Tibial nerve (tissue), 4 donors: ENCODE measurements around the gene PPM1L. TPM values are rescaled to one million over a fixed set of nuclear protein-coding genes. Genes with fewer than 3 reads are reported as not detected.

Experiments used
- DNase-seq, 2 donors: peaks; one replicate each; pipeline ENCODE4 v3.0.0-alpha.2; 2019; ENCODE audit warnings: low spot score in 2 of 2
- H3K27ac ChIP-seq, 4 donors: fragments of 200-600 bp; sonication (generic) in 3 of 4; one replicate each; pipeline ENCODE4 v1.5.1; 2017 to 2019; ENCODE audit warnings: mild to moderate bottlenecking in 1 of 4
- H3K27me3 ChIP-seq, 2 donors: fragments of 200-600 bp; sonication (generic) in 1 of 2; one replicate each; pipeline versions ENCODE4 v1.5.1 to v1.6.0; 2017 to 2019
- H3K36me3 ChIP-seq, 3 donors: fragments of 200-600 bp; sonication (generic); one replicate each; pipeline ENCODE4 v1.5.1; 2018 to 2019
- H3K4me1 ChIP-seq, 4 donors: fragments of 200-600 bp; sonication (generic) in 3 of 4; one replicate each; pipeline ENCODE4 v1.5.1; 2017 to 2019
- H3K4me3 ChIP-seq, 4 donors: fragments of 200-600 bp; sonication (generic) in 3 of 4; one replicate each; pipeline ENCODE4 v1.5.1; 2017 to 2019; ENCODE audit warnings: mild to moderate bottlenecking in 1 of 4, moderate library complexity in 1 of 4
- H3K9me3 ChIP-seq, 4 donors: fragments of 200-600 bp; sonication (generic) in 3 of 4; one replicate each; pipeline ENCODE4 v1.5.1; 2017 to 2019
- EP300 ChIP-seq, 2 donors: sonication (generic); formaldehyde crosslinking; IDR thresholded peaks; one replicate each; pipeline ENCODE4 v1.6.1; 2017; ENCODE audit warnings: antibody characterized with exemption in 2 of 2, mild to moderate bottlenecking in 1 of 2
- POLR2A ChIP-seq, 2 donors: fragments of 450-650 bp; IDR thresholded peaks; one replicate each; pipeline ENCODE4 v1.6.1; 2017; ENCODE audit warnings: antibody characterized with exemption in 2 of 2, mild to moderate bottlenecking in 2 of 2, moderate library complexity in 2 of 2
- WGBS, 2 donors: methylation state at CpG; one replicate each; pipeline ENCODE4 v1.1.5; 2018; 5-methylcytosine and 5-hydroxymethylcytosine counted together
- total RNA-seq, 4 donors: library from RNA; depleted of rRNA; stranded (reverse); fragments of >200 nt; gene quantifications; one replicate each; pipeline ENCODE4 v1.1.0, GENCODE V29; 2016
- TF ChIP-seq, protein P1 (sequence below), 5 experiments: fragments of 200-600 bp in 3 of 5; fragments of 450-650 bp in 2 of 5; sonication (generic) in 3 of 5; IDR thresholded peaks; one replicate each; pipeline ENCODE4 v1.5.1; 2016 to 2019; ENCODE audit warnings: antibody characterized with exemption in 5 of 5, mild to moderate bottlenecking in 3 of 5, moderate library complexity in 2 of 5

Gene PPM1L
- total RNA-seq, 4 donors from 2014 or later: 13.2 to 41.0 (median 24.3) TPM

DNA sequence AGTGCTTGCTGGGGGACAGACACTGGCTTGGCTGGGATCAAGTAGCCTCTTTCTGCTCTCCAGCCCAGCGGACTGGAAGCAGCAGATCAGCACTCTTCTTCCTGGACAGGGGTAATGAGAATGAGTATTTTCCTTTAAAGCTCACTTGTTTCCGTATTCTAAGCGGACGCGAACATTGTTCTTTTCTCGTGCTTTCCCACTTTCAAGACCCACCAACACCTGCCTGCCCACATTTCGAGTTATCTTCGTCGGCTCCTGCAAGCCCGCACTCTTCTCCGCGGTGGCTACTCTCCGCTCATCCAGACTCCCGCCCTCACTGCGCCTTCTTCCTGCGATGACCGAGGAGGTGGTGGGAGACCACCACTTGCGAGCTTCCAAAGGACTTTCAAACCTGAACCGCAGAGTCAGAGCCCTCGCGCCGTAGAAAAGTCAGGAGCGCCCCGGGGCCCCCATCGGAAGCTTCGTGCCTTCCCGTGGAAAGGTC lies 1.6 kb upstream of the PPM1L start:
- no peaks in the 10 kb centered on the region for H3K27me3 ChIP-seq
- no peak for TF ChIP-seq POLR2A (IDR thresholded peaks at IDR 0.05)
- TF ChIP-seq EP300 (IDR thresholded peaks at IDR 0.05): no peak
- TF ChIP-seq, protein P1, sequence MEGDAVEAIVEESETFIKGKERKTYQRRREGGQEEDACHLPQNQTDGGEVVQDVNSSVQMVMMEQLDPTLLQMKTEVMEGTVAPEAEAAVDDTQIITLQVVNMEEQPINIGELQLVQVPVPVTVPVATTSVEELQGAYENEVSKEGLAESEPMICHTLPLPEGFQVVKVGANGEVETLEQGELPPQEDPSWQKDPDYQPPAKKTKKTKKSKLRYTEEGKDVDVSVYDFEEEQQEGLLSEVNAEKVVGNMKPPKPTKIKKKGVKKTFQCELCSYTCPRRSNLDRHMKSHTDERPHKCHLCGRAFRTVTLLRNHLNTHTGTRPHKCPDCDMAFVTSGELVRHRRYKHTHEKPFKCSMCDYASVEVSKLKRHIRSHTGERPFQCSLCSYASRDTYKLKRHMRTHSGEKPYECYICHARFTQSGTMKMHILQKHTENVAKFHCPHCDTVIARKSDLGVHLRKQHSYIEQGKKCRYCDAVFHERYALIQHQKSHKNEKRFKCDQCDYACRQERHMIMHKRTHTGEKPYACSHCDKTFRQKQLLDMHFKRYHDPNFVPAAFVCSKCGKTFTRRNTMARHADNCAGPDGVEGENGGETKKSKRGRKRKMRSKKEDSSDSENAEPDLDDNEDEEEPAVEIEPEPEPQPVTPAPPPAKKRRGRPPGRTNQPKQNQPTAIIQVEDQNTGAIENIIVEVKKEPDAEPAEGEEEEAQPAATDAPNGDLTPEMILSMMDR (IDR thresholded peaks at IDR 0.05): no peak
- H3K4me1 ChIP-seq: peaks cover 0 to 32% (median 17%) of the 10 kb centered on the region in 4 donors
- peak overlapping the region; percentile 71 to 78 (median 74) for H3K4me3 ChIP-seq
- WGBS, 2 donors: 0% methylated on average over 26 to 27 of the region's 27 CpGs
- no peaks in the 10 kb centered on the region for H3K36me3 ChIP-seq
- H3K27ac ChIP-seq: peak overlapping the region; percentile 76 to 92 (median 92)
- peak; percentile 7 to 27 for DNase-seq
- no peaks in the 10 kb centered on the region for H3K9me3 ChIP-seq

GRCh38 chr3:160754855-160755747 lies 930 bp upstream of the PPM1L start:
- H3K36me3 ChIP-seq: no peaks in the 10 kb centered on the region
- H3K9me3 ChIP-seq: no peaks in the 10 kb centered on the region
- peak; percentile 84 to 87 for DNase-seq
- peak overlapping the region; percentile 76 to 92 (median 92) for H3K27ac ChIP-seq
- peaks cover 0 to 32% (median 17%) of the 10 kb centered on the region in 4 donors for H3K4me1 ChIP-seq
- peak overlapping the region; percentile 71 to 78 (median 74) for H3K4me3 ChIP-seq
- H3K27me3 ChIP-seq: no peaks in the 10 kb centered on the region
- TF ChIP-seq EP300 (IDR thresholded peaks at IDR 0.05) (peak in 1 of 2 donors; percentile 94), POLR2A (IDR thresholded peaks at IDR 0.05) (peak; percentile 73 to 91)
- TF ChIP-seq, protein P1 (IDR thresholded peaks at IDR 0.05): peak in 2 of 5 experiments; percentile 45 to 56
- 0 to 2% methylated on average over 20 to 34 of the region's 85 CpGs for WGBS, 2 donors

DNA sequence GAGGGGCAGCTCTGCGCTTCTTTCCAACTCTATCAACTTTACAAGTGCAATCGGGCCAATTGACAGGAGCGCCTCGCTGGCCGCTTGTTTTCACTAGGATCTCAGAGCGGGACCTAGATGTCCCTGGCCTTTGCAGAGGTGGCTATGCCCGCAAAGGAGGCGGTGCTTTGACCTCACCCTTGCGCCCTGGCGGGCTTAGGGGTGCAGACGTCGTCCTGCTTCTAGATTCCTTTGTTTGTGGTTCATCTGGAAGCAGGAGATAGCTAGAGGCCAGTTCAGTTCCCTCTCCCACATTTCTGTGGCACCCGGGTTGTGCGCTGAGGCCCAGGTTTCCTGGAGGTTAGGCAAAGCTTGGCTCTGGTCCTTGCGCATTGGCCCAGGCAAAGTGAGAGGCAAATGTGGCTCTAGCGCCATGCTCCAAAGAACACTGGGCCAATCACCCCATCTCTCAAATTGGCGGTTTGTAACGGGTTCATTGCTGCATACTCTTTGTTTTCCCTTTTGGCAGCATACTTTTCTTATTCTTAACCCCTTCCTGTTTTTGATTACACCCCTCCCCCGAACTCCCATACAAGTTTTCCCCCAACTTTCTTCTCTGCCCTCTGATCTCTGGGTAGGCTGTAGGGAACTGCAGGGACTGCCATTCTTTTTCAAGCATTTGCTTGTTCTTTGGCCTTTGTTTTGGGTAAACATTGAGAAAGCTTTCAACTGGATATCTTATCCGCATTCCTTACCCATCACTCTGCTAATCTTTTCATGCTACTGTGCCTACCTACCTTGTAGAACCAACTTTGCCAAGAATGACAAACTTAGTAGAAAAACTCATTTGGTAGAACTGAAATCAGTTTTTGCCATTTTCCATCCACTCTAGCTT lies 1.4 kb downstream of the PPM1L start:
- Histone ChIP-seq H3K4me3 (peak overlapping the region; percentile 71 to 78 (median 74)), H3K9me3 (no peaks in the 10 kb centered on the region), H3K36me3 (no peaks in the 10 kb centered on the region), H3K4me1 (peaks cover 0 to 32% (median 17%) of the 10 kb centered on the region in 4 donors), H3K27me3 (no peaks in the 10 kb centered on the region), H3K27ac (no peak overlapping the region)
- no peak for DNase-seq
- no peak for TF ChIP-seq EP300 (IDR thresholded peaks at IDR 0.05)
- no peak for TF ChIP-seq POLR2A (IDR thresholded peaks at IDR 0.05)
- TF ChIP-seq, protein P1 (IDR thresholded peaks at IDR 0.05): no peak
- 41 to 42% methylated on average over 13 to 20 of the region's 20 CpGs for WGBS, 2 donors

DNA sequence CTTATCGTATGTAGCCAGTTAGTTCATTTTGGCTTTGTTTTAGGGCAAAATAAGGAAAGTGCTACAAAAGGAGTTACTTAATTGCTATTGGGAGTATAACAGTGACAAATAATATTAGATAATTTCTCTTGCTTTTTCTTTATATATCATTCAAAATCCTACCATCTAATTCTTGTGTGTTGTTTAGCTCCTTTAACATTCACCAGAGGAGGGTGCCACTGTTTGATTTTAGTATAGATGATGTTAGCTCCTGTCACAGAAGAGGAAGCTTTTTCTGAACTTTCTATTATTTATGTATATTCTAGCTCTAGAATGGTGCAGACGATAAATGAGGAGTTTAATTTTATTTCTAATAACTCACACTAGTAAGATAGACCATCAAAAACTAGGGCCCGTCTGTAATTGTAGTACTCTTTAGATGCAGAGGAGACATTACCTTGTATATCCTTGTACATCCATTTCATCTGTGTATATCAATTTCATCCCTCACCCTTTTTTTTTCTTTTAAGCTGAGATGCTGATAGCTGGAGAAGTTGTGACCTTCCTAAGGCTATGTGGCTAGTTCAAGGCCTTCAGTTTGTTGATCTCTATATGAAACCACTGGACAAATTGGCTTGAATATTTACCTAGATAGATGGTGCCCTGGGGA lies 3.0 kb downstream of the PPM1L start:
- no peaks in the 10 kb centered on the region for H3K27me3 ChIP-seq
- DNase-seq: no peak
- no peak overlapping the region for H3K4me3 ChIP-seq
- H3K27ac ChIP-seq: no peak overlapping the region
- H3K9me3 ChIP-seq: no peaks in the 10 kb centered on the region
- peaks cover 0 to 21% (median 9%) of the 10 kb centered on the region in 4 donors for H3K4me1 ChIP-seq
- 88 to 89% methylated on average over 3 of the region's 3 CpGs for WGBS, 2 donors
- H3K36me3 ChIP-seq: no peaks in the 10 kb centered on the region
- TF ChIP-seq POLR2A (IDR thresholded peaks at IDR 0.05) (no peak), EP300 (IDR thresholded peaks at IDR 0.05) (no peak)
- TF ChIP-seq, protein P1 (IDR thresholded peaks at IDR 0.05): no peak
